Activated gamma-delta T cell treated with anti-CD3 and anti-CD28 coated beads, Interleukin-2, amount 50 U/mL, for 16 hours (primary cell): ENCODE measurements around the gene CDH3.

Source experiments
- DNase-seq: peaks from one replicate; pipeline ENCODE4 v3.0.0-alpha.2; 2020; ENCODE audit warnings: low read depth

Gene CDH3

GRCh38 chr16:68651136-68651535, 6.0 kb downstream of the CDH3 start:
- no peak for DNase-seq

GRCh38 chr16:68652659-68653058, 7.5 kb downstream of the CDH3 start:
- no peak for DNase-seq

- no peak for DNase-seq
Observed at GRCh38 chr16:68655806-68656205, 10.7 kb downstream of the CDH3 start.

- DNase-seq: no peak
Observed at GRCh38 chr16:68656751-68657150, 11.6 kb downstream of the CDH3 start.

- no peak for DNase-seq
Observed at GRCh38 chr16:68658341-68658973, 13.3 kb downstream of the CDH3 start.

GRCh38 chr16:68658974-68659360, 13.9 kb downstream of the CDH3 start:
- DNase-seq: no peak

- no peak for DNase-seq
Observed at GRCh38 chr16:68659412-68660358, 14.6 kb downstream of the CDH3 start.

GRCh38 chr16:68660359-68660795, 15.3 kb downstream of the CDH3 start:
- DNase-seq: no peak

- no peak for DNase-seq
Observed at GRCh38 chr16:68662035-68662434, 16.9 kb downstream of the CDH3 start.

- no peak for DNase-seq
Observed at GRCh38 chr16:68664297-68664696, 19.2 kb downstream of the CDH3 start.

- DNase-seq: no peak
Observed at GRCh38 chr16:68665501-68665900, 20.4 kb downstream of the CDH3 start.

GRCh38 chr16:68668266-68668665, 23.2 kb downstream of the CDH3 start:
- no peak for DNase-seq

- DNase-seq: no peak
Observed at GRCh38 chr16:68676113-68676860, 31.2 kb downstream of the CDH3 start.

- no peak for DNase-seq
Observed at GRCh38 chr16:68681038-68681437, 35.9 kb downstream of the CDH3 start.

GRCh38 chr16:68685685-68686478, 40.8 kb downstream of the CDH3 start:
- DNase-seq: no peak

GRCh38 chr16:68686905-68687304, 41.8 kb downstream of the CDH3 start:
- DNase-seq: no peak

- no peak for DNase-seq
Observed at GRCh38 chr16:68689921-68690320, 44.8 kb downstream of the CDH3 start.

- DNase-seq: no peak
Observed at GRCh38 chr16:68695575-68695974, 50.5 kb downstream of the CDH3 start.

GRCh38 chr16:68696514-68696913, 51.4 kb downstream of the CDH3 start:
- no peak for DNase-seq

- no peak for DNase-seq
Observed at GRCh38 chr16:68698091-68698490, 53.0 kb downstream of the CDH3 start.

GRCh38 chr16:68700120-68700519, 55.0 kb downstream of the CDH3 start:
- no peak for DNase-seq

GRCh38 chr16:68700831-68701230, 55.7 kb downstream of the CDH3 start:
- DNase-seq: no peak
